GM21737 (cell line): ENCODE data around the gene ATP6V0E1.
"Not testable (repeated sequence)": the region's sequence is repeated elsewhere in the genome, so short reads cannot be mapped to it uniquely, and the experiment has no call there.

Experiments
- ATAC-seq: cut with Tn5 transposase; IDR thresholded peaks from one replicate; pipeline ENCODE4 v1.9.1; 2021; ENCODE audit warnings: mild to moderate bottlenecking, moderate library complexity; ENCODE audit not compliant: unreplicated experiment

Gene ATP6V0E1

GRCh38 chr5:173069671-173070070 is 86.1 kb downstream of the ATP6V0E1 start:
- ATAC-seq = no peak

DNA sequence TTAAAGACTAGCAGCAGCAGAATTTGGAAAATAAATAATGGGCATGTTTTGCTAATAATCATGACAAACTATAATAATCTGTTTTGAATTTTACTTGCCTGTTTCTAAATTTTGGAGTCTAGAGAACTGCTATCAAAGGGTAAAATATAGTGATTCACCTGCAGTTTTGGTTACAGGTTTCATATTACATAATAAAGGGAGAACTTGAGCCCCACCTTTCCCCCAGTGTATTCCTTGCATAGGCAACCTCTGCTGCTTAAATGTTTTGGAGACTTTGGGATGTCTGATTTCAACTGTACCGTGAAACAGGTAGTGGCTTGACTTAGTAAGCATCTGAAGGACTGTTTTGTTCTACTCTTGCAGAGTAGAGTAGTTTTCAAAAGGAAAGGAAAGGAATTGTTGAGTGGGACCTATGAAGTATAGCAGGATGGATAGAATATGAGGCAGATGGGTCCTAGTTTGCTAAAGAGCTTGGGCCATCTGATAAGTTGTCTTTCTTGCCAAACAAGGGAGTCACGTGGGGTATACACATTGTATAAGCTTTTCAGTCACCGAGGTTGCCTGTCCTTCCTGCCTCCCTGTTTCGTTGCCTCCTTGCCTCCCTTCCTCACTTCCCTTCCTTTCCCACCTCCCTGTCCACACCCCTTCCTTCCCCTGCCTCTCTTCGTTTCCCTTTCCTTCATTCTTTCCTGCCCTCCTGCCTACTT is 91.7 kb downstream of the ATP6V0E1 start:
- no peak for ATAC-seq

DNA sequence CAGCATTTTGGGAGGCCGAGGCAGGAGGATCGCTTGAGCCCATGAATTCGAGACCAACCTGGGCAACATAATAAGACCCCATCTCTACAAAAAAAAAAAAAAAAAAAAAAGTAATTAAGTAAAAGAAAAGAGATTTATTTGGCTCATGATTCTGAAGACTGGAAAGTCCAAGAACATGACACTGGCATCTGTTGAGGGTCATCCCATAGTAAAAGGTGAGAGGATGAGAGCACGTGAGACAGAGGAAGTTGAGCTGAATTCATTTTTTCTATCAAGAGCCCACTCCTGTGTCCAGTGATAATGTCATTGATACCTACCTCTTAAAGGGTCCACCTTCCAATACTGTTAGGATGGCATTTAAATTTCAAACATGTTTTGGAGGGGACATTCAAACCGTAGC is 92.4 kb downstream of the ATP6V0E1 start:
- ATAC-seq = no peak

DNA sequence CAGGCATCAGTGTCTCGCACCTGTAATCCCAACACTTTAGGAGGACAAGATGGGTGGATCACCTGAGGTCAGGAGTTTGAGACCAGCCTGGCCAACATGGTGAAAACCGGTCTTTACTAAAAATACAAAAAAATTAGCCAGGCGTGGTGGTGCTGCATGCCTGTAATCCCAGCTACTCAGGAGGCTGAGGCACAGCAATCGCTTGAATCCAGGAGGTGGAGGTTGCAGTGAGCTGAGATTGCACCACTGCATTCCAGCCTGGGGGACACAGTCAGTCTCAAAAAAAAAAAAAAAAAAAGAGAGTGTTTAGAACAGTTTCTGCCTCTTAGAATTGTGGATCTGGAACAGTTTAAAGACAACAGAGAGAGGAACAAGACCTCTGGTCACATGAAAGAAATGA is 92.9 kb downstream of the ATP6V0E1 start:
- ATAC-seq = not testable (repeated sequence)

DNA sequence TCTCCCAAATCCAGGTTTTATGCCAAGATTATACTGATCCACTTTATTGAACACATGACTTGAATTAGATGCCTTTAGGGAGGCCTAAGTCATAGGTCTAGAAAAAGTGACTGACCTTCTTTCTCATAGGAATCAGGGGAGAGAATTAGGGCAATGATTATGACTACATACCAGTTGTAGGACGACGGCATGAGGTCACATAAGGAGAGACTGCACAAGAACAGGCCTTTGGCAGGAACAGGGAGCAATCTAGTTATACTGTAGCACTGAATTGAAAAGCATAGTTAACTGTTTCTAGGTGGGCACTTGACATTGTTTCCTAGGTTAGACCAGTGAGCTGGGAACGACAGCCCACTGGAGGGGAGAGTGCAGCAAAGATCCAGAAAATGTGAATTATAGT is 95.3 kb downstream of the ATP6V0E1 start:
- no peak for ATAC-seq
